ENCODE results near the gene GALNTL6.

GALNTL6 gene

DNA sequence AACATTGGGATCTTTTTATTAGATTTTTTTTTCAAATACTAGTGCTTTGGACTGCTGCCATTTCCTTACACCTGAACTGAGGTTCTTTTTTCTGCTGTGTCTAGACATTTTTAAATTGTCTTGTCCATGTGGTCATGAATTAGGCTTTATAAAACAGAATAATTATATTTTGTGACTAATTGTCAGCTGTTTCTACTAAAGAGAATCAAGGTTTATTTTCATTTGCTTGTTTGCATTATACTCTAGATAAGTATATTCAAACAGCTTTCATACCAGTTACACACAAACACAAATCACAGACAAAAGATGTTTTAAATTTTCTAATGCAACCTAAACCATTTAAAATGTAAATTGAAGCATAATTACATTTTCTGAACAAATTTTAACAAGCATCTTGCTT is 194.7 kb downstream of the GALNTL6 start:
- TF ChIP-seq, protein P1, sequence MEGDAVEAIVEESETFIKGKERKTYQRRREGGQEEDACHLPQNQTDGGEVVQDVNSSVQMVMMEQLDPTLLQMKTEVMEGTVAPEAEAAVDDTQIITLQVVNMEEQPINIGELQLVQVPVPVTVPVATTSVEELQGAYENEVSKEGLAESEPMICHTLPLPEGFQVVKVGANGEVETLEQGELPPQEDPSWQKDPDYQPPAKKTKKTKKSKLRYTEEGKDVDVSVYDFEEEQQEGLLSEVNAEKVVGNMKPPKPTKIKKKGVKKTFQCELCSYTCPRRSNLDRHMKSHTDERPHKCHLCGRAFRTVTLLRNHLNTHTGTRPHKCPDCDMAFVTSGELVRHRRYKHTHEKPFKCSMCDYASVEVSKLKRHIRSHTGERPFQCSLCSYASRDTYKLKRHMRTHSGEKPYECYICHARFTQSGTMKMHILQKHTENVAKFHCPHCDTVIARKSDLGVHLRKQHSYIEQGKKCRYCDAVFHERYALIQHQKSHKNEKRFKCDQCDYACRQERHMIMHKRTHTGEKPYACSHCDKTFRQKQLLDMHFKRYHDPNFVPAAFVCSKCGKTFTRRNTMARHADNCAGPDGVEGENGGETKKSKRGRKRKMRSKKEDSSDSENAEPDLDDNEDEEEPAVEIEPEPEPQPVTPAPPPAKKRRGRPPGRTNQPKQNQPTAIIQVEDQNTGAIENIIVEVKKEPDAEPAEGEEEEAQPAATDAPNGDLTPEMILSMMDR (IDR thresholded peaks at IDR 0.05; ENCODE audit: low read depth, low read length), result no peak

GRCh38 chr4:172009446-172010230 is 196.4 kb downstream of the GALNTL6 start:
- DNase-seq (ENCODE audit: low read depth in 2 of 2), result no peak
- H3K4me3 ChIP-seq (replicated peaks in 1 of 2; ENCODE audit: low read depth in 2 of 2, low read length in 2 of 2), result no peak overlapping the region
- TF ChIP-seq, protein P1 (IDR thresholded peaks at IDR 0.05; ENCODE audit: low read depth, low read length), result no peak

More for the DNA sequence above, 194.7 kb downstream of the GALNTL6 start:
- no peak overlapping the region for H3K4me3 ChIP-seq (replicated peaks in 1 of 2; ENCODE audit: low read depth in 2 of 2, low read length in 2 of 2)
- DNase-seq (ENCODE audit: low read depth in 2 of 2), result no peak

- DNase-seq (ENCODE audit: low read depth in 2 of 2), result no peak
- TF ChIP-seq, protein P1 (IDR thresholded peaks at IDR 0.05; ENCODE audit: low read depth, low read length), result no peak
- no peak overlapping the region for H3K4me3 ChIP-seq (replicated peaks in 1 of 2; ENCODE audit: low read depth in 2 of 2, low read length in 2 of 2)
Observed at GRCh38 chr4:172011196-172011595, 198.0 kb downstream of the GALNTL6 start.

DNA sequence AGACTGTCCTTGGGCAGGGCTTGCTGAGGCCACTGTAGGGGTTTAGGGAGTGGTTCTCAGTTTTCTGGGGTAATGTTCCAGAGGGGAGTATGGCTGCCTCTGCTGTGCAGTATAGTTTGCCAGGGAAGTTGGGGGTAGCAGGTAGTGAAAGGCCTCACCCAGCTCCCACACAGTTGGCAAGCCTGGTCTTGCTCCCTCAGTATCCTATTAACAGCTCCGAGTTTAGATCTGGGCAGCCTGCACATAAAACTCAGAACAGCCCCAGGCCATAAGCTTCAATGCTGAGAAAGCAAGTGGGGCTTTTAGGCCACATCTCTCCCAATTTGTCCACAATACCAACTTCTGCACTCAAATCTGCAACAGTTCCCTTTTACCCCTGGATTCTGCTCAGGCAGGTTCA is 205.2 kb downstream of the GALNTL6 start:
- H3K4me3 ChIP-seq (replicated peaks in 1 of 2; ENCODE audit: low read depth in 2 of 2, low read length in 2 of 2), result no peak overlapping the region
- TF ChIP-seq, protein P1 (IDR thresholded peaks at IDR 0.05; ENCODE audit: low read depth, low read length), result no peak
- DNase-seq (ENCODE audit: low read depth in 2 of 2), result no peak

DNA sequence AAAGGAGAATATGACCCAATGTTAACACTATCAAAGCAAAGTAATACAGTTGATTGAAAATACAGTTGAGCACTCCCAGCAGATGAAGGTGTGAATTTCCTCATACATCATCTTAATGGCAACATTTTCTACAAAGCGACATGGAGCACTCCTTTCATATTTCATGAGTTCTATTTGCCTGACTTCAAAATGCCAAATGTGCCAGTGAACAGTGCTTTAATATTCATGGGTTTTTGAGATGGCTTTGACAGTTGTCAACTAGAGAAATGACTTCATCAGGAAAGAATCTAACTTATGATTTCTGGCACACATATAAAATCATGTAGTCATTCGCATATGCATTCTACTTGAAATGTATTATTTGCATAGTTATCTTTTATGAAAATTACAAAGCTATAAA is 222.4 kb downstream of the GALNTL6 start:
- no peak overlapping the region for H3K4me3 ChIP-seq (replicated peaks in 1 of 2; ENCODE audit: low read depth in 2 of 2, low read length in 2 of 2)
- DNase-seq (ENCODE audit: low read depth in 2 of 2), result no peak
- TF ChIP-seq, protein P1 (IDR thresholded peaks at IDR 0.05; ENCODE audit: low read depth, low read length), result no peak

- no peak for DNase-seq (ENCODE audit: low read depth in 2 of 2)
- TF ChIP-seq, protein P1 (IDR thresholded peaks at IDR 0.05; ENCODE audit: low read depth, low read length), result no peak
- no peak overlapping the region for H3K4me3 ChIP-seq (replicated peaks in 1 of 2; ENCODE audit: low read depth in 2 of 2, low read length in 2 of 2)
Observed at GRCh38 chr4:172040766-172041165, 227.6 kb downstream of the GALNTL6 start.

Measured in cardiac fibroblast (primary cell).